GM23338 (cell line): ENCODE measurements around the gene FRZB. TPM values are rescaled to one million over a fixed set of nuclear protein-coding genes. Genes with fewer than 3 reads are reported as not detected.

Source experiments
- ATAC-seq: fragments of 200-7000 bp; cut with Tn5 transposase; 3 replicates; pipeline ENCODE4 v1.9.1; 2020
- DNase-seq: peaks from one replicate; pipeline ENCODE4 v3.0.0-alpha.2; 2015; ENCODE audit warnings: low spot score
- H2AFZ ChIP-seq: fragments of 200-600 bp; sonication (generic); 2 replicates; pipeline ENCODE4 v1.8.0; 2016; ENCODE audit warnings: antibody characterized with exemption, mild to moderate bottlenecking, moderate library complexity
- H3F3A ChIP-seq: fragments of 200-600 bp; sonication (generic); replicated peaks from 2 replicates; pipeline ENCODE4 v1.8.0; 2017; ENCODE audit warnings: antibody characterized with exemption, mixed run types, low read depth
- H3K27ac ChIP-seq: fragments of 200-600 bp; sonication (generic); 2 replicates; pipeline ENCODE4 v1.6.1; 2016; ENCODE audit warnings: low read depth
- H3K27me3 ChIP-seq: fragments of 200-600 bp; sonication (generic); 2 replicates; pipeline ENCODE4 v1.8.0; 2016; ENCODE audit warnings: mild to moderate bottlenecking, mixed run types, moderate library complexity; ENCODE audit not compliant: insufficient read depth
- H3K36me3 ChIP-seq: fragments of 200-600 bp; sonication (generic); 2 replicates; pipeline ENCODE4 v1.8.0; 2016; ENCODE audit warnings: mild to moderate bottlenecking; ENCODE audit not compliant: insufficient read depth
- H3K4me1 ChIP-seq: fragments of 200-600 bp; sonication (generic); 2 replicates; pipeline ENCODE4 v1.8.0; 2016; ENCODE audit warnings: mild to moderate bottlenecking, moderate library complexity; ENCODE audit not compliant: insufficient read depth
- H3K4me2 ChIP-seq: fragments of 200-600 bp; sonication (generic); 2 replicates; pipeline ENCODE4 v1.7.1; 2017; ENCODE audit warnings: mixed run types
- H3K4me3 ChIP-seq: fragments of 200-600 bp; sonication (generic); 2 replicates; pipeline ENCODE4 v1.6.1; 2016; ENCODE audit warnings: mixed run types
- H3K79me2 ChIP-seq: fragments of 200-600 bp; sonication (generic); replicated peaks from 2 replicates; pipeline ENCODE4 v1.8.0; 2017; ENCODE audit warnings: mild to moderate bottlenecking; ENCODE audit not compliant: insufficient read depth
- H3K9me2 ChIP-seq: fragments of 200-600 bp; sonication (generic); 2 replicates; pipeline ENCODE4 v1.8.0; 2017; ENCODE audit not compliant: insufficient read depth
- H4K20me1 ChIP-seq: fragments of 200-600 bp; sonication (generic); replicated peaks from 2 replicates; pipeline ENCODE4 v1.8.0; 2017; ENCODE audit warnings: mild to moderate bottlenecking; ENCODE audit not compliant: insufficient read depth
- H3K27ac Mint-ChIP-seq: 2 replicates; pipeline ENCODE4 v1.8.0; 2020; ENCODE audit warnings: inconsistent platforms, mild to moderate bottlenecking, moderate library complexity, mixed read lengths
- H3K27me3 Mint-ChIP-seq: 3 replicates; pipeline ENCODE4 v1.8.0; 2022; ENCODE audit warnings: low read depth, mild to moderate bottlenecking, moderate library complexity, mixed read lengths, inconsistent platforms; ENCODE audit not compliant: insufficient read depth, poor library complexity
- H3K36me3 Mint-ChIP-seq: 3 replicates; pipeline ENCODE4 v1.8.0; 2021; ENCODE audit warnings: low read depth, mild to moderate bottlenecking, inconsistent platforms, moderate library complexity, mixed read lengths
- H3K4me1 Mint-ChIP-seq: 3 replicates; pipeline ENCODE4 v1.8.0; 2020; ENCODE audit warnings: mild to moderate bottlenecking, inconsistent platforms, mixed read lengths
- H3K4me3 Mint-ChIP-seq: 3 replicates; pipeline ENCODE4 v1.8.0; 2021; ENCODE audit warnings: moderate library complexity, mild to moderate bottlenecking, inconsistent platforms, mixed read lengths
- H3K9me3 Mint-ChIP-seq: 3 replicates; pipeline ENCODE4 v1.8.0; 2020; ENCODE audit warnings: moderate library complexity, mild to moderate bottlenecking, inconsistent platforms, mixed read lengths
- CREB1 ChIP-seq: fragments of 250-450 bp; sonication (Bioruptor Pico); IDR thresholded peaks from 2 replicates; pipeline ENCODE4 v1.5.0; 2020; ENCODE audit warnings: low read depth, mild to moderate bottlenecking, moderate library complexity
- EZH2 ChIP-seq: fragments of 200-600 bp; sonication (generic); IDR thresholded peaks from one replicate; pipeline ENCODE4 v1.8.0; 2017; ENCODE audit warnings: antibody characterized with exemption, mild to moderate bottlenecking, low read depth; ENCODE audit not compliant: unreplicated experiment
- EZH2phosphoT487 ChIP-seq: fragments of 200-600 bp; sonication (generic); IDR thresholded peaks from one replicate; pipeline ENCODE4 v1.8.1; 2018; ENCODE audit warnings: antibody characterized with exemption; ENCODE audit not compliant: unreplicated experiment
- JUNB ChIP-seq: IDR thresholded peaks from one replicate; pipeline ENCODE4 v1.6.1; 2016; ENCODE audit warnings: antibody characterized with exemption; ENCODE audit not compliant: unreplicated experiment
- NANOG ChIP-seq: IDR thresholded peaks from 2 replicates; pipeline ENCODE4 v1.6.1; 2016; ENCODE audit warnings: antibody characterized with exemption, borderline replicate concordance
- POLR2AphosphoS5 ChIP-seq: IDR thresholded peaks from 2 replicates; pipeline ENCODE4 v1.6.1; 2016; ENCODE audit warnings: antibody characterized with exemption, low read depth
- REST ChIP-seq: IDR thresholded peaks from one replicate; pipeline ENCODE4 v1.6.1; 2018; ENCODE audit warnings: antibody characterized with exemption; ENCODE audit not compliant: unreplicated experiment
- STAT1 ChIP-seq: IDR thresholded peaks from one replicate; pipeline ENCODE4 v1.6.1; 2016; ENCODE audit warnings: antibody characterized with exemption; ENCODE audit not compliant: unreplicated experiment
- ZNF114 ChIP-seq: fragments of 250-450 bp; sonication (Bioruptor Pico); IDR thresholded peaks from 2 replicates; pipeline ENCODE4 v1.5.0; 2020; ENCODE audit warnings: mild to moderate bottlenecking, moderate library complexity
- ZNF331 ChIP-seq: fragments of 250-450 bp; sonication (Bioruptor Pico); IDR thresholded peaks from 2 replicates; pipeline ENCODE4 v1.5.0; 2020; ENCODE audit warnings: low read depth, mild to moderate bottlenecking, moderate library complexity
- ZNF462 ChIP-seq: fragments of 250-450 bp; sonication (Bioruptor Pico); IDR thresholded peaks from 2 replicates; pipeline ENCODE4 v1.5.0; 2020; ENCODE audit warnings: mild to moderate bottlenecking, moderate library complexity
- polyA plus RNA-seq: library from polyadenylated mRNA; unstranded; fragments of >200 nt; fragmentation: Nextera tagmentation; extraction: Ambion mirVana; gene quantifications from 2 replicates; pipeline ENCODE4 v1.2.1, GENCODE V29; 2016
- total RNA-seq: library from RNA; depleted of rRNA; stranded (reverse); fragments of >200 nt; shearing (Covaris generic); gene quantifications from 2 replicates; pipeline ENCODE4 v1.2.3, GENCODE V29; 2014
- TF ChIP-seq, protein P1 (sequence below): IDR thresholded peaks from 2 replicates; pipeline ENCODE4 v1.6.1; 2016; ENCODE audit warnings: antibody characterized with exemption
- TF ChIP-seq, protein P2 (sequence below), 2 experiments: fragments of 200-600 bp in 1 of 2; sonication (generic) in 1 of 2; conservative IDR thresholded peaks; 2 replicates each; pipeline versions ENCODE4 v1.5.1 to v1.6.1; 2016 to 2017; ENCODE audit warnings: antibody characterized with exemption in 2 of 2, low read depth in 2 of 2, mild to moderate bottlenecking in 2 of 2, moderate library complexity in 1 of 2

Gene FRZB
- total and polyA plus RNA-seq, 2 experiments from 2014 or later, result 0.52 to 1.2 TPM

DNA sequence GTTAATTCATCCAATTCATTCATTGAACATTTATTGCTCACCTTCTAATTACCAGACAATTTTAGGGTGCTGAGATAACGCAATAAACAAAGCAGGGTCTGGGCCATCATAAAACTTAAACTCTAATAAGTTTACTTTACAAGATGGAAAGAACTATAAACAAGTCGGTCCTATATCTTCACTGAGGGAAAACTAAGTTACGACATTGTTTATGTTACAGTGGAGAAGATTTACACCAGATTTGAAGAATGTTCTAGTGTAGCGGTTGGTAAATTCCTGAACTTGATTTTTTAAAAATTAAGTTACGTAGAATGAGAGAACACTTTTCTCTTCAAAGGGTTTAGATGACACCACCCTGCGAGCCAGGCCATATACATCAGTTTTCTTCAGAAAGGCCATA lies 20.7 kb upstream of the FRZB start:
- Histone ChIP-seq H3K4me3 (no peak overlapping the region), H3F3A (no peaks in the 10 kb centered on the region), H3K79me2 (no peaks in the 10 kb centered on the region), H4K20me1 (no peaks in the 10 kb centered on the region), H3K27me3 (no peaks in the 10 kb centered on the region), H3K9me2 (no peaks in the 10 kb centered on the region), H3K4me1 (no peaks in the 10 kb centered on the region), H3K27ac (no peak overlapping the region), H2AFZ (no peak overlapping the region), H3K4me2 (no peak overlapping the region), H3K36me3 (no peaks in the 10 kb centered on the region)
- Mint-ChIP-seq H3K9me3 (no peaks in the 10 kb centered on the region), H3K27me3 (no peaks in the 10 kb centered on the region), H3K36me3 (no peaks in the 10 kb centered on the region), H3K4me1 (peaks cover 7% of the 10 kb centered on the region; the same call in 2 of the 3 replicates), H3K27ac (no peak overlapping the region), H3K4me3 (no peak overlapping the region)
- TF ChIP-seq CREB1 (CRISPR knock-in tag) (no peak), ZNF114 (CRISPR knock-in tag) (no peak), EZH2phosphoT487 (no peak), POLR2AphosphoS5 (no peak), STAT1 (no peak), ZNF462 (CRISPR knock-in tag) (no peak), JUNB (no peak), REST (no peak), NANOG (no peak), EZH2 (no peak), ZNF331 (no peak)
- TF ChIP-seq, protein P1, sequence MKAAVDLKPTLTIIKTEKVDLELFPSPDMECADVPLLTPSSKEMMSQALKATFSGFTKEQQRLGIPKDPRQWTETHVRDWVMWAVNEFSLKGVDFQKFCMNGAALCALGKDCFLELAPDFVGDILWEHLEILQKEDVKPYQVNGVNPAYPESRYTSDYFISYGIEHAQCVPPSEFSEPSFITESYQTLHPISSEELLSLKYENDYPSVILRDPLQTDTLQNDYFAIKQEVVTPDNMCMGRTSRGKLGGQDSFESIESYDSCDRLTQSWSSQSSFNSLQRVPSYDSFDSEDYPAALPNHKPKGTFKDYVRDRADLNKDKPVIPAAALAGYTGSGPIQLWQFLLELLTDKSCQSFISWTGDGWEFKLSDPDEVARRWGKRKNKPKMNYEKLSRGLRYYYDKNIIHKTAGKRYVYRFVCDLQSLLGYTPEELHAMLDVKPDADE, result no peak
- TF ChIP-seq, protein P2, sequence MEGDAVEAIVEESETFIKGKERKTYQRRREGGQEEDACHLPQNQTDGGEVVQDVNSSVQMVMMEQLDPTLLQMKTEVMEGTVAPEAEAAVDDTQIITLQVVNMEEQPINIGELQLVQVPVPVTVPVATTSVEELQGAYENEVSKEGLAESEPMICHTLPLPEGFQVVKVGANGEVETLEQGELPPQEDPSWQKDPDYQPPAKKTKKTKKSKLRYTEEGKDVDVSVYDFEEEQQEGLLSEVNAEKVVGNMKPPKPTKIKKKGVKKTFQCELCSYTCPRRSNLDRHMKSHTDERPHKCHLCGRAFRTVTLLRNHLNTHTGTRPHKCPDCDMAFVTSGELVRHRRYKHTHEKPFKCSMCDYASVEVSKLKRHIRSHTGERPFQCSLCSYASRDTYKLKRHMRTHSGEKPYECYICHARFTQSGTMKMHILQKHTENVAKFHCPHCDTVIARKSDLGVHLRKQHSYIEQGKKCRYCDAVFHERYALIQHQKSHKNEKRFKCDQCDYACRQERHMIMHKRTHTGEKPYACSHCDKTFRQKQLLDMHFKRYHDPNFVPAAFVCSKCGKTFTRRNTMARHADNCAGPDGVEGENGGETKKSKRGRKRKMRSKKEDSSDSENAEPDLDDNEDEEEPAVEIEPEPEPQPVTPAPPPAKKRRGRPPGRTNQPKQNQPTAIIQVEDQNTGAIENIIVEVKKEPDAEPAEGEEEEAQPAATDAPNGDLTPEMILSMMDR (conservative IDR thresholded peaks at IDR 0.05; ENCODE audit: low read depth in 2 of 2), result no peak
- ATAC-seq, result no peak
- no peak for DNase-seq
